ENCODE data around the gene PDZK1IP1.
"Not testable (repeated sequence)": the region's sequence is repeated elsewhere in the genome, so short reads cannot be mapped to it uniquely, and the experiment has no call there.

PDZK1IP1 gene

GRCh38 chr1:47223174-47223920, 33.5 kb upstream of the PDZK1IP1 start:
- no peak for DNase-seq

DNA sequence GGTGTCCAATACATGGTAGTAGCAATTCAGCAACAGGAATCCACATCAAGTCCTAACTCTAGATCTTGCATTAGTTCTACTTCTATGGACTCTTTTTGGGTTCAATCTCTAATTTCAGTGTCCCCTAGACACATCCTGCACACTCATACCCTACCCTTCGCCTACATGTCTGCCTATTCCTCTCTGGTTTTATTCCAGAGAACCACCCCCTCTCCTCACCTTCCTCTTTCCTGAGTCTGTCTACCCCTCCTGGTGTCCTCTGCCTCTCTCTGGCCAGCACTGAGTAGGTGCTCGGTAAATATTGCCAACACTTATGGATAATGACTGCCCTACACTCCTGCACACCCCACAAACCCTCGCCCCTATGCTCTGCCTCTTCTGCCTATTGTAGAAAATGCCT, 32.6 kb upstream of the PDZK1IP1 start:
- DNase-seq, result no peak

DNA sequence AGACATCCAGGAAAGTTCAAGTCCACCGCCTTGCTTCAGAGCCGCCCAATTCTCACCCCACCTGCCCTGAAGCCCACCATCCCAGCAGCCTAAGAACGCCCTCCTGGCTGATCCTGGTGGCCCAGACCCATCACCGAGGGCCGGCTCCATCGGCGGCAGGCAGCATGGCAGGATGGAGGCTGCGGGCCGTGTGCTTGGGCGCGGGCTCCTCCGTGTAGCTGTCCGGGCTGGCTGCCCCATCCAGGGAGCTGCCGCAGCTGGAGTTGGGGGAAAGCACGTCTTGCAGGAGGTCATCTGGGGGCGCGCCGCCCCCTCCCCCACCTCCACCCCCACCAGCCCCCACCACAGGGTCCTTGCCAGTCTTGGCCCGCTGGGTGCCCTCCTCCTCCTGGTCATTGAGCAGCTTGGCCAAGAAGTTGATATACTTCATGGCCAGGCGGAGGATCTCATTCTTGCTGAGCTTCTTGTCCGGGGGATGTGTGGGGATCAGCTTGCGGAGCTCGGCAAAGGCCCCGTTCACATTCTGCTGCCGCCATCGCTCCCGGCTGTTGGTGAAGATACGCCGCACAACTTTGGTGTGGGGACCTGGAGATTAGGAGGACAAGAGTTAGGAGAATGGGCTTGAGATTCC, 29.9 kb upstream of the PDZK1IP1 start:
- DNase-seq, result no peak

DNA sequence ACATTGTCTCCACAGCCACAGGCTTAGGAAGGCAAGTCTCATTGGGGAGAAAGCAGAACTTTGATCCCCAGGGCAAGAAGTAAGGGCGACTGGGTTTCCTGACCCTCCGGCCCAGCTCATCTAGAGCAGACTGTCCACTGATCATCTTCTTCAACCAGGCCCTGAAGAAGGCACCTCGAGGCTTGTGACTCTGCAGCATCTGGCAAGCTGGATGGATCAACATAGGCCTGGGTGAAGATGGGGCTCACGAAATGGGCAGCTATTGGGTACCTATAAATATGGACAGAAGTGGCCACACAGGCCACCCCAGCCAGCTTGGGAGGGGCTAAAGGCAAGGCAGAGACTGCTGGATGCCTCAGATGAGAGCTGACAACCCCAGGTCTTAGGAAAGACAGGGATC, 29.2 kb upstream of the PDZK1IP1 start:
- DNase-seq, result no peak

DNA sequence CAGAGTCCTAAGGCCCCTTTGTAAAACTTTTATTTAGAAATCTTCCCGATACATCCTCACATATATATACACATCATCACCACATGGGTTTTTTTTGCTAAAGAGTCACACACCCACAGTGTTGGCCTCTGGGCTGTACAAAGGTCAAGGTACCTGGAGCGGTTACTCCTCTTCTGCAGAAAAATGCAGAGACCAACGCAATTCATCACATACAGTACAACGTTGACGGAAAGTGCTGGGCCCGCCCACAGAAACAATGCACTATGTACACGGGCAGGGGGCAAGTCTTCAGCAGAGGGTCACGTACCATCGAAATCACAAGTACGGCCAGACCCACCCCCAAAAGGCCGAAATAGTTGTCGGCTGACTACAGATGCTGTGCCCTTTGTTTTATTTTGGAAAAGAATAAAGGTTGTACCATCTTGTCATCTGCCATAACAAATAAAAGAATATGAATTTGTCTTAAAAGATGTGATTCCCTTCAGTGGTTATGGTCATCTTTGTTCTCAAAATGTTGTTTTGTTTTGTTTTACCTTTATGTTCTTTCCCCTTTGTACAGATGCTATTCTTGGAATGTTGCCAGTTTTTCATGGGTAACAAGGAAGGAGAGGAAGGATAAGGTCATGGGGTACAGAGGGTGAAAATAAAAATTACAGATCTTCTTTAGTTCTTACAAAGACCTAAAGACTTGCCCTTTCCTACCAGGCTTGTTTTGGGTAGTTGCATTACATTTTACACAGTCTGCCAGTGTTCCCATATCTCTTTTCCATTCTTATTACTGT, 26.6 kb upstream of the PDZK1IP1 start:
- DNase-seq, result no peak

- DNase-seq, result no peak
These were observed 25.9 kb upstream of the PDZK1IP1 start for GRCh38 chr1:47215713-47216112.

GRCh38 chr1:47214549-47214948, 24.7 kb upstream of the PDZK1IP1 start:
- no peak for DNase-seq

GRCh38 chr1:47213230-47213963, 23.6 kb upstream of the PDZK1IP1 start:
- no peak for DNase-seq

DNA sequence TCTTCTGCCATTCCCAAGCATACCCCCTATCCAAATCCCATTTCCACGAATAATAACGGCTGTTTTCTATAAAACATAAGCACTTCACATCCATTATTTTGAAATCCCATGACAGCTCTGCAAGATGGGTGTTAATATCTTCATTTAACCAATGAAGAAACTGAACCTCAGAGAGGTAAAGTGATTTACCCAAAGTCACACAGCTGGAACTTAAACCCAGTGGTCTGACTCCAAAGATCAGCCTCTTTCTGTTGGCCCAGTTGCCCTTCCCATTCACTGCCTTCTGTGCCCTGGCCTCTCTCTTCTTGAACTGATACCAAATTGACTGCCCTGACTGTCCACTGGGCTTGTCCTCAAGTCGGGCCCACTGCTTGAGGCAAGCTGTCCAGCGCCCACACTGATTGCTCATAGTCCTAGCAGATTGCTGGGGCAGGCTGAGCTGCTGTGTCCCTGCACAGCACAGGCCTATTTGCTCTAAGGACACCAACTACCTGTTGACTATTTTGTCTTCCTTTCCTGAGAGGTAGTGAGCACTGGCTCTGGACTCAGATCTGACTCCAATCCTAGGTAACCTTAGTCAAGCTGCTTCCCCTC, 22.9 kb upstream of the PDZK1IP1 start:
- DNase-seq, result no peak

DNA sequence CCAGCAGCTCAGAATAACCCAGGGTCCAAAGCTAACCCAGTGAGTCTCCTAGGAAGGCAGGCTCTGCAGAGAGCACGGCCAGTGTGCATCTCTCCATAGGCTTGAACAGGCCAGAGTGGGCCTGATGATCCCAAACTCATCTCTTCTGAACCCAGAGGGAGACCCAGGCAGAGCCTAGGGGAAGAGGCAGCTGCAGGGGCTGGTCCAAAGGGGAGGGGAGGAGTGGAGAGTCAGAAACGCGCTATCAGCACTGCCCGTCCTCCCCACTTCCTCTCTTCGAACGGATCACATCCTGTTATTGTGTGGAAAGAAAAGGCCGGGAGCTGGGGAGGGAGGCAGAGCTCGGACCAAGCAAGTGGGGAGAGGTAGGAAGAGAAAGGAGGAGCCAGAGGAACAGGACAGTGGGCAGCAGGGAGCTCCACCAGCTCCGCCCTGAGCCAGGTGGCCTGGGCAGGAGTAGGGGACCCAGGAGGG, 22.0 kb upstream of the PDZK1IP1 start:
- DNase-seq, result no peak

- no peak for DNase-seq
These were observed 20.8 kb upstream of the PDZK1IP1 start for GRCh38 chr1:47210666-47211065.

- DNase-seq, result no peak
These were observed 20.0 kb upstream of the PDZK1IP1 start for GRCh38 chr1:47209725-47210325.

- DNase-seq, result no peak
These were observed 19.3 kb upstream of the PDZK1IP1 start for GRCh38 chr1:47209091-47209490.

- DNase-seq, result no peak
These were observed 18.6 kb upstream of the PDZK1IP1 start for GRCh38 chr1:47208374-47208850.

- no peak for DNase-seq
These were observed 18.1 kb upstream of the PDZK1IP1 start for GRCh38 chr1:47207803-47208373.

- no peak for DNase-seq
These were observed 16.1 kb upstream of the PDZK1IP1 start for GRCh38 chr1:47205918-47206317.

DNA sequence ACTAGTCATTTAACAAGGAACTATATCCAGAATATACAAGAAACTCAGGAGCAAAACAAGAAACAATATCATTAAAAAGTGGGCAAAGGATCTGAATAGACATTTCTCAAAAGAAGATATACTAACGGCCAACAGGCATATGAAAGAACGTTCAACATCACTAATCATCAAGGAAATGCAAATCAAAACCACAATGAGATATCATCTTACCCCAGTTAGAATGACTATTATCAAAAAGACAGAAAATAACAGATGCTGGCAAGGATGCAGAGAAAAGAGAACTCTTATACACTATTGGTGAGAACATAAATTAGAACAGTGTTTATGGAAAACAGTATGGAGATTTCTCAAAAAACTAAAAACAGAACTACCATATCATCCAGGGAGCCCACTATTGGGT, 13.7 kb upstream of the PDZK1IP1 start:
- not testable (repeated sequence) for DNase-seq

GRCh38 chr1:47201179-47201578, 11.3 kb upstream of the PDZK1IP1 start:
- no peak for DNase-seq

DNA sequence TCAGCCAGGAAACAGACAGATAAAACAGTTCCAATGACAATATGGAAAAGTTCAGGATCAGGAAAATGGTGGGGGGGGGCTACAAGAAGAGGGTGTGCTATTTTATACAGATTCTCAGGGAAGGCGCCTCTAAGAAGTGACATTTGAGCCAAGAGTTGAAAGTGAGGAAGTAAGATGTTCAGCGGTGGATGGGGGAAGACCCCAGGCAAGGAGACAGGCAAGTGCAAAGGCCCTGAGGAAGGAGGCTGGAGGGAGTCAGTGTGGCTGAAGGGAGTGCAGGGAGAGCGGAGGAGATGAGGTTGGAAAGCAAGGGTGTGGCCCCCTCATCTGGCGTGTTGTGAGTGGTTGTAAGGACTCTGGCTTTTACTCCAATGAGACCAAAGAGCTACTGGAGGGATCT, 8.4 kb upstream of the PDZK1IP1 start:
- DNase-seq, result no peak

DNA sequence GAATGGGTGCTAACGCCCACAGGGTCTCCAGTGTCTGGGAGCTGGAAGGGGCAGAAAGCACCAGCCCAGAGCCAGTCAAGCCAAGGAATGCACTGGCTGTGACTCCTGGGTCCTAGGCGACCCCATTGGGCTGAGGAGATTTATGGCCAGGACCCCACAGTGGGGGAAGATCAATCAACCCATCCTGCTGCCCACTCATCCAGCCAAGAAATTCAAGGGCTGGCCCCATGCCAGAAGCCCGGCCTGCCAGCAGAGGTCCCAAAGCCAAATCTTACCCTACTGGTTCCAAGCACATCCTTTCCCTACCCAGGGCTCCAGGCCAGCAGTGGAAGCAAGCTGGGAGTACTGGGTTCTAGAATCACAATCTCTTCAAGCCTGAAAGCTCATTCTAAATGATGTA, 6.8 kb upstream of the PDZK1IP1 start:
- no peak for DNase-seq

GRCh38 chr1:47195981-47196380, 6.1 kb upstream of the PDZK1IP1 start:
- DNase-seq, result not testable (repeated sequence)

- no peak for DNase-seq
These were observed 4.5 kb upstream of the PDZK1IP1 start for GRCh38 chr1:47194311-47194710.
